Stimulated activated CD8-positive, alpha-beta memory T cell treated with anti-CD3 and anti-CD28 coated beads, Interleukin-4, amount 100 ng/mL, for 1 hour (primary cell): ENCODE measurements around the gene CNTN4.

Experiments used
- DNase-seq, 2 donors: peaks; one replicate each; pipeline ENCODE4 v3.0.0-alpha.2; 2020; ENCODE audit warnings: low read depth in 2 of 2, low spot score in 1 of 2

Gene CNTN4

DNA sequence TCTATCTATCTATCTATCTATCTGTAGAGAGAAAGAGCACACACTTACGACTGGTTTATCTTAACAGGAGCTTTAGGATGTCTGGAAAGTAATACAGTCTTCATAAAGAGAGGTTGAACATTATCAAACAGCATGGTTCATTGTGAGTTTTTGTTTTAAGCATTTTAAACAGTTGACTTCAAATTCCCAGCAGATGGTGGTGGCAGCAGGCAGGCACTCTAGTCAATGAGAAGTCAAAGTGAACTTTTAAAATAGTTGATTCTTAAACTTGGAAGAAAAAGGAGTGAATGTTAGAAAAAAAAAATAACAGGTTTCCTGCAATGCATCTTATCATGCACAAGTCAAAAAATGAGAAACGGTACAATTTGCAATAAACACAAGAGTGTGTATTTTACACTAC lies 578.8 kb downstream of the CNTN4 start:
- no peak for DNase-seq

DNA sequence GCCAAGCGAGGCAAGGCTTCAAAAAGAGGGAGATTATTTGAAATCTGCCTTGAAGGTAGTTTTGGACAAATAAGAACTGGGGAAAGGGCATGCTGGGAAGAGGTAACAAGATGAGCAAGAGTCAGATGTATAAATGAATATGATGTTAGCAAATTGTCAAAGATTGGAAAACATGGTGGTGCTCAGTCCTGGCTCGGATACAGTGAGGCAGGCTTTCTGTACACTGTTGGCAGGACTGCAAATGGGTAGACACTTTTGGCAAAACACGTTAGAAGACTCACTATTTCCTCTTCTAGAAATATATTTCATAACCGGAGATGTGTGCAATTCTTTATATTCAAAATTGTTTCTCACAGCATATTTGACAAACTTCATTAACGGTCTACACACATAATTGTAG lies 581.6 kb downstream of the CNTN4 start:
- DNase-seq = no peak

DNA sequence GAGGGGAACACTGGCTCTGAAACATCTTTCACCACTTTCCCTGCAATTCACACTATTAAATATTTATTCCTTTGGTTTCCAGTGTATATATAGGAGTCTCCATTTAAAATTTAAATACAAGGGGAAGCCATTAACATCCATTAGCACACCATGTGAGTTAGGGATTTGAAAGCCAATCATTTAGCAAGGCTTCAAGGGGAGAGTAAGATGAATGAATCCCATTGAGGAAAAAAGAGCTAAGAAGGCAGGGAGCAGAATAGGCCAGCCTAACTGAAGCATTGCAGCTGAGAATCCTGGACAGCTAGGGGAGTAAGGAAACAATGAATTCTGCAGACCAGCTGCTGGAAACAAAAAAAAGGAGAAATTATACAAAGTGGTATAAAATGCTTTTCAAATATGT lies 585.4 kb downstream of the CNTN4 start:
- no peak for DNase-seq

DNA sequence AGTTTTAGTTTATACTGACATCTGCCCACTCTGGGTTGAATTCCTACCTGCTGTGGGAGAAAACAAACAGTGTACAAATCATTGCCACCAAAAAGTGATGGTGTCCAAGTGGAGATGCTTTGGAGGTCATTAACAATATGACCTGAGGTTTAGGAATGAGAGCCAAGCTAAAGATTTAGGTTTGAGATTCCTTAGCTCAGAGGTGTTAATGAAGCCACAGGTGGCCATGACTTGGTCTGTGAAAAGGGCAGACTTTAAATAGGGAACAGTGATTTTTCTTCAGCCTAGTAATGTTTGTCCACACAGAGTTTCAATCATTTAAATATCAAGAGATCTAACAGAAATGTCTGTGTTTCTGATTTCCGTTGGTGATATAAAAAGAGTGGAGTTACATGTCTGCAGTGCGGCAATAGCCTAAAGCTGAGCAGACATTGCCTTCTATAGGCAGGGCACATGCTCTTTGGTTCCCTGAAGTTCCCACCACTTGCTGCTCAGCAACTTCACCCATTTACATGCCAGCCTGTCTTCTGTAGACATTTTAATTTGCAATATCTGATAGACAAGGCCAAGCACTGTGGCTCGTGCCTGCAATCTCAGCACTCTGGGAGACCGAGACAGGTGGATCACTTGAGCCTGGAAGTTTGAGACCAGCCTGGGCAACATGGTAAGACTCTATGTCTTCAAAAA lies 588.3 kb downstream of the CNTN4 start:
- no peak for DNase-seq

DNA sequence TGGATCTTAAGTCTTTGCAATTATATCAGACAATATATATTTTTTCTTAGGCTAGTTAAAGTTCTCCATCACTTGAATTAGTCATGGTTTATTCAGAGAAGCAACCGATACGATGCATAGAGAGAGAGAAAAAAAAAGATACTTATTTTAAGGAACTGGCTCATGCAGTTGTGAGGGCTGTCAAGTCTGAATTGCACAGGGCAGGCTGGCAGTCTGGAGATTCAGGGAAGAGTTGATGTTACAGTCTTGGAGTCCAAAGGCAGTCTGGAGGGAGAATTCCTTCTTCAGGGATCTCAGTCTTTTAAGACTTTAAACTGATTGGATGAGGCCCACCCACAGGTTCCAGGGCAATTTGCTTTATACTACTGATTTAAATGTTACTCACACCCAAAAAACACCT lies 598.9 kb downstream of the CNTN4 start:
- DNase-seq = no peak

DNA sequence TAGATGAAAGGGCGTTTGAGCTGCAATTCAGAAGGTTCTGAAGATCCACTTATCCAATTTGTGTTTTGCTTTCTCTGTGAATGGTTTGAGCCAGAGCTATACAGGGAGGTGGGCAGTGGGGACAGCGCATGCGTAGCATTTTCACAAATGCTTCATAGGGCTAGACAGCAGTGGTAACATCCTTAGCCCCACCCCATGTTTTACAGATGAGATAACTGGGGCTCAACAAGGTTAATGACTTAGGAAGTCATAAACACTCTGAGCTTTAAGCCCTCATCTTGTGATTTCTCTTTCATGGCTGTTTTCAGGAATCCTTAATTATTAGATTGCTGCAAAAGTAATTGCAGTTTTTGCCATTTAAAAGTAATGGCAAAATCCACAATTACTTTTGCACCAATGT lies 602.8 kb downstream of the CNTN4 start:
- DNase-seq = no peak

DNA sequence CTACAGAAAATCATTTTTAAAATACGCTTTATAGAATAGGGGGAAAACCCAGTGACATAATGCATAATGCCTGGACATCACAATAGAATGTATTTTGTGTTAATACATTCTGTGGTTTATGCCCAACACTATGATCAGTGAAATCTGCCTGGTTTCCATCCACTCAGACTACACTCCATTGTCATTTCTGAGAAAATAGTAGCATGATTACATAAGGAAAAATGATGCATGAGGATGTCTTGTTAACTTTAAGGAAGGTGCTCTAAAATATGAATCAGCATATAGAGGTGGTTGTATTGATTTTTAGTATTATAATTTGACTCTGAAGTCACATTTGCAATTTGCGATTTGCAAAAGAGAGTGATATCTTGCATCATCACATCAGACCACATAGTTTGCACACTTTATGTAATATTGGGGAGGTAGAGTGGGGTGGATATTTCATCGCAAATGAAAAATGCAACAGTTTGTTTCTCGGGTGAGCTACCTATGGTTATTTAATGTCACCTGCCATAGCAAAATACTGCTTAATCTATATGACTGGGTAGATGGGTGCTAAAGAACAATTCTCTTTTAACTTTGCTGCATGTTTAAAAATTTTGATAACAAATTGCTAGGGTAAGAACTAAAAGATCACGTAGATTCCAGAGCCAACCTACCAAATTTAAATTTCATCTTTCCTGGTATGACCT lies 607.6 kb downstream of the CNTN4 start:
- DNase-seq = no peak

DNA sequence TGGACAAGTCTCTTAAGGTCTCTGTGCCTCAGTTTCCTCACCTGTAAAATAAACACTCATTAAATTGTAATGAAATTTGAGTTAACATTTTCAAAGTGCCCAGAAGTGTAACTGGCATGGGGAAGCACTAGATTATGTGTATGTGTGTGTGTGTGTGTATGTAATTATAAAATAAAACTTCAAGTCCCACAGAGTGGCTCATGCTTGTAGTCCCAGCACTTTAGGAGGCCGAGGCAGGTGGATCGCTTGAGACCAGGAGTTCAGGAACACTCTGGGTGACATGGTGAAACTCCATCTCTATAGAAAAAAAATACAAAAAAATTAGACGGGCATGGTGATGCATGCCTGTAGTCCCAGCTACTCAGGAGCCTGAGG lies 608.2 kb downstream of the CNTN4 start:
- DNase-seq = no peak

DNA sequence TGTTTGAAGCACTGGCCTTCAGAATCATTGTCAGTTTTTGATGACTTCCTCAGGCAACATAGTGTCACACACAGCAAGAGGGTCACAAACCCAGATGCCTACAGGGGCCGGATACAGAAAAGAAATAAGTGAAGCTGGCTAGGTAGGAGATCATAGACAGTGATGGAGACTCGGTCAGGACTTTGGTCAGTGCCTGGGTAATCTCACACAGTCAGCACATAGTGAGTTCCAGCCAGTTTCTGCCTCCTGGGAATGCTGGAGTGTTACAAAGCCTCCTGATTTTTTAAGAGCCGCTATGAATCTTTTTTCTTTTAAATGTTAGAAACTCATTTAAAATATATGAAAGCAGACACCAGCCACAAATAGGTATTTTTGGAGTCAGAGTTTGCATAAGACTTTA lies 612.4 kb downstream of the CNTN4 start:
- no peak for DNase-seq

DNA sequence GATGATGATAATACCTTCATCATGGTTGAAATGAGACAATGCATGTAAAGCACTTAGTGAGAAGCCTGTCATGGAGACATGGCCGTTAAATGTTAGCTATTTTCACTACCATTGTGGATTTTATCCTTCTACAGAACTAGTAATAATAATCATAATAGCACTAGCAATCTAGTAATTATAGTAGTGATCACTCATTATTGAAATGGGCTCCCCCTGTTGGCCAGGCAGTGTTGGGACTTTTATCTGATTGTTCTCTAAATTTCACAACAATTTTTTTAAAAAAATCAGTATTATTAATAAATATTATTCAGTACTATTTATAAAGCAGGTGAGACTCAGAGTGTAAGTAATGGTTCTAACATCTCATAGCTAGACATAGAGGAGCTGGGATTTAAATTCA lies 615.3 kb downstream of the CNTN4 start:
- DNase-seq = no peak

DNA sequence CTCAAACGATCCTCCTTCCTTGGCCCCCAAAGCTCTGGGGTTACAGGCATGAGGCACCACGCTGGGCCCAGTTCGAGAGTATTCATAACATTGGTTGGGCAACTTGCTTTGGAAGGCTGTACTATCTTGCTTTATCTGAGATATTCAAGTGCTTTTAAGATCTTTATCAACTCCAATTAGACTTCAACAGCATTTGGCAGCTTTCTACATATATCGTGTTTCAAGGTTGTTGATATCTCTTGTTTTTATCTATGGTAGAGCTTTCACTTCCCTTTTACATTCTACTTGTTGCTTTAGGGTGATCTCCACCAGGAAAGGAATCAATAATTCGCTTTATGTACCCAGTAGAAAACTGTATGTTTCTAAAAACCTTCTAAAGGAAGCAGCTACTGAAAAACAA lies 616.2 kb downstream of the CNTN4 start:
- DNase-seq = no peak

DNA sequence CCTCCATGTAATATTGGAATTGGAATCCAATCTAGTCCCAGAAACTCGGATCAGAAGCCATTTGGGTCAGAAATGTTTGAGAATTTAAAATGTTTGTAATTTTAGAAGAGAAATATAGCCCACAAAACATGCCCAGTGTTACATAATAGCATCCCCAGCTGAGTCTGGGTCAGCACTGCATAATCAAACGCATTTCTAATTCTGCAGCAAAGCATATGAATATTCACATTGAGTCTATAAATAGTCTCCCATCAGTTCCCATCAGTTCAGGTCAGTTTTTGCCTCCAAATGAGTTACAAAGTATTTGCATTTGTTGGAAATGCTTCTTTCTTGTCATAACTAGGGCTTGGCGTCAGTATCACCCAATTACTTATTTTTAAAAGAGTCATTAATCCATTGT lies 628.4 kb downstream of the CNTN4 start:
- no peak for DNase-seq

DNA sequence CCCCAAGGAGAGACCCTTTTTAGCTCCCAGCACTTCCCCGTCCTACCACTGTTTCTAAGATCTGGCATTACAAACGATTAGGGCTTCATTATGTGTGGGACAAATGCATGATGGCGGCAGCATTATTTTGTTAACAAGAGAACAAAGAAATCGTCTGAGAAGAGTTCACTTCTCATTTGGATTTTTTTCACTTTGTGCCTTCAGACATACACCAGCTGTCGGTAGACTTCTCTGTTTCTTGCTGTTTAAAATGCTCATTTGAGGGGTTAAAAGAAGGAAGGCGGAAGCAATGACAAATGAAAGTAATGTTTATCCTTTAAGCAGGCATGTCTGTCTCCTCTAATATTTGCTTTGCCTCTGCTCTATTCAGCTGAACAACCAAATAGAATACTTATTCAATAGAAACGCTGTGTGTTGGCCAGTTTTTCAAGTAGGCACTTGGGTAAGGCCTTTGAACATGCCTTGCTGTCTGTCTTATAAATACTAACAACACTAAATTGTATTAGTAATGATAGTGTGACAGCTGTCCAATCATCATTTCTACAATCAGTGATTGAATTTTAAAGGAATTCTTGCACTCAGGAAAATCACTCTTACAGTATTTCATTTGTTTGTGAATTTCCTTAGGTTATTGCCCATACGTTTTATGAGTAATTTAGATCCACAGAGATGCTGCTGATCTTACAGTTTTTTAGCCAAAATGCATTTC lies 629.1 kb downstream of the CNTN4 start:
- no peak for DNase-seq

DNA sequence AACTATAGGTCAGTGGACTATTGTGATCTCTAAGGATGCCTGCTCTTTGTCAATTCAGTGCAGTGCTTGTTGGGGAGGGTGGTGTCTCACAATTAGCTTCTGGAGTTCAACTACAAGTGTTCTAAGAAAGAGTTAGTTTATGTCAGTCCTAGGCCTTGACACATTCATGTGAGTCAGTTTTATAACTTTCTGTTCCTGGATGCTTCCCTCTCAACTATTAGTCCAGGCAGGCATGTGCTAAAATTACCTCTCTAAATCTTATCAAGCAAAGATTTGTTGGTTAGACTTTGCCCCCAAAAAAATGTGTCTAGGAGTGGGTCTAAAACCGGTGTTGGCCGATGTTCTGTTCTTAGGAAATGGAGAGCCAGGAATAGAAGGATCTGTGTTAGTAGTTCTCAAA lies 633.2 kb downstream of the CNTN4 start:
- no peak for DNase-seq

DNA sequence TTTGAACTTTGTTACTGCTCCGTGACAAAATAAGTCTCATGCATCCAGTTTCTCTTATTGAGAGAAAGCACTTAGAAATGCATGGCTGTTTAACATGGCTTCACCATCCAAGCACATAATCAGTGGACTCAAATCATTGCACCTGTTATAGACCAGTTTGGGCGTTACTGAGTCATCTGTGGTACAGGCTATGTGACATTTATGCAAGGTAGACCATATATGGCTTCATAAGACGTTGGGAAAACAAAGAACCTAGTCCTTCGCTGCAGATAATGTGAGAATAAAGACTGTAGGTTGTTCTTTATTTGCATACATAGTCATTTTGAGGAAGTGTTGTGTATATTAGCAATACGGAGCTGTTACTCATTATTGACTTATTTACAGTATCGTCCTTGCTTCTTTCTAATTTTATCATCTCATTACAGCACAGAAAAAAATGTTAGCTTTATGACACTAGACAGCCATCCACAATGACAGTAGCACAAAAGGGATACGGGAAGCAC lies 636.8 kb downstream of the CNTN4 start:
- DNase-seq = no peak

DNA sequence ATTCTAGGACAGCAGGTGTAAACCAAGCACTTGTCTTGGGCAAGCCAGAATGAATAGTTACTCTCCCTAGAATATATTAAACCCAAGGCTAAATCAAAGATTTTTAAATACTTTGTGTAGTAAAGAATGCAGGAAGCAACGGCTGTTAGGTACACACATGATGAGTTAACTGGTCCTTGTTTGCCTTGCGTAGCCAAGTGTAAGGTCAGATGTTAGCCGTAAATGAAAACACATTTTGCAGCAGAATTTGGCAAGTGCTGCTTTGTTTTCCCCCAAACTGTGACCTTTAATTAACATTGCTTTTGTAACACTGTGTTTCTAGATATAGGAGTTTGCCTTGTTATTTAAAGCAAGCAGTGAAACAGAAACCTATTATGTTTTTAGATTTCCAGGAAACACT lies 642.9 kb downstream of the CNTN4 start:
- no peak for DNase-seq

DNA sequence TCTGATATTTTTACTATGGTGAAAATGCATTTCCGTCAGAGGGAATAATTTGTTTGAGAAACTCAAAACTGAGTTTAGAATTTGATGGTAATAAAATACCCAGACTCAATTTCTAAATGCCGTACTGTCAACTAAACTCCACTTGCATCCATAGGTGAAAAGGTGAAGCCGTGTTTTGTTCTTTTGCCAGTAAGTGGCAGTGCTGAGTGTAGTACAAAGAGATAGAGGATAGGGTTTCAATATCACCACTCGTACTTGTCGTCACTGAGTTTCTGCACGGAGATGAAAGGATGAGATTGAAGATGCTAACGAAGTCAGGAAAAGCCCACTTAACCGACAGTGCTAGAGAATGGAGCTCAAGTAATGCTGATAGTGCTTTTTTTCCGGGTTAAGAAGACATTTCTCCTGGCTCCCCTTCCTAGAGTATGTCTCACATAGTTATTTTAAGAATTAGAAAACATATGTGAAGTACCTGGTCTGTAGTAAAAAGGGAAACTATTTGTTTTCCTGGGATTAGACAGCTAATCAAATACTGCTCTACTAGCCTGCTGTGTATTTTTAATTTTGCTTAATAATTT lies 666.4 kb downstream of the CNTN4 start:
- DNase-seq = no peak

DNA sequence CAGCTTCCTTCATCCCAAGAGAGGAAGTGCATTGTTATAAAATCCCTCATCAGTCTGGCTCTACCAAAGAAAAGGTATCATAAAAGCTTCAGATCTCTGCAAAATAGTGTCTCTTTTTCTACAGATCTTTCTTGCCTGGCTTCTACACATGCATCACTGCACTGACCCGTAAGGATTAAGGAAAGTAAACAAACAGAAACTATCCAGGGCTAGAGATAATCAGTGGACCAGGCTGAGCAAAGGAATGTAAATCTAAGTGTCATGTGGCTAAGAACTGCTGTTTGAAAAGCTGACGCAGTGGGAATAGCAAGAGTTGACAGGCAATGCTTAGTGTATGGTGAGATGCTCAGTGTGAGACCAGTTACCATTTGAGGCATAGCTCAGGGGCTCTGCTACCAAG lies 671.8 kb downstream of the CNTN4 start:
- DNase-seq = no peak

DNA sequence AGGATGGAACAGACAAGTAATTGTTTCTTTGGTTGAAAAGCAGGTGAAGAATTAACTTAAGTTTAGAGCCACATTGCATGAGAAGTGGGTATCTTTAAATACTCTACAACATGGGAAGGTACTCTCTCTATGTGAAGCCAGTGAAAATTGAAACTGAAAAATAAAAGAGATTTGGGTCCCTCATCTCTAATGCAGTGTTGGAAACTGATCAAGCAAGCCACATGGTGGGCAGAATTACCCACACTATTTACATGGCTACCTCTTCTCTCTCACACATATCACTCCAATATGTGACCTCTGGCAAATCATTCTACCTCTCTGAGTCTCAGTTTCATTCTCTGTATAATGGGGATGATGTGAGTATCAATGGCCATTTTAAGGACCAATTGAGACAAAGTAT lies 672.5 kb downstream of the CNTN4 start:
- DNase-seq = no peak

DNA sequence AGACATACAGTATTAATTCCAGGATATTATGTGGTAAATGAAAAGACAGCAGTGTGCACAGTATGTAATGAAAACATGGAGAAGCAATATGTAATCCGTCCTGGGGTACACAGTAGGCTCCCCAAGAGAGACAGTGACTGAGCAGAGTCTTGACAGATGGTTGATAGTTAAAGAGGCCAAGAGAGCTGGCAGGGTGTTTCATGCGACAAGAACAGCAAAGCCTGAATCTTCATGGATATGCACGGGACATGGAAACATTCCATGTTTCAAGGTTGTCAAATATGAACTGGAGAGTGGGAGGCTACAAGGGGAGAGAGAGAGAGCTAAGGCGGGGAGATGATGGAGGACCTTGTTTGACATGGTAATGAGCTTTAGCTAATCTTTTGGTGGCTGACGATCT lies 673.1 kb downstream of the CNTN4 start:
- no peak for DNase-seq

DNA sequence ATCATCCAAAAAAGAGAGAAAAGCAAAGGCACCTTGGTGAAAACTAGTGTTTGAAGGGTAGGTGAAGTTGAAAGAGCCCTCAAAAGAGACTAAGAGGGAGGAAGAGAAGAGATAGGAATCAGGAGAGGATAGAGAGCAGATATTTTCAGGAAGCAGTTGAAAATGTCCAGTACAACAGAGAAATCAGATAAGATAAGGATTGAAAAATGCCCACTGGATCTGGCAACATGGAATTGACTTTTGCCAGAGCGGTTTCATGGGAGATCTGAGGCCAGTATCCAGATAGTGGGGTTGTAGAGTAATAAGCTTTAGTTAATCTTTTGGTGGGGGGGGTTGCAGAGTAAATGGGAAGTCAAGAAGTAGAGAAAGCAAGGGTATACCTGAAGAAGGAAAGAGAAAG lies 674.1 kb downstream of the CNTN4 start:
- no peak for DNase-seq
